ENCODE results near the gene CMIP. TPM values are rescaled to one million over a fixed set of nuclear protein-coding genes. Genes with fewer than 3 reads are reported as not detected.

The CMIP gene
- total RNA-seq, 1 experiment from 2014 or later = 12.7 TPM

- Histone ChIP-seq H3K9me3 (ENCODE audit: low read length) (no peaks in the 10 kb centered on the region), H3K79me2 (ENCODE audit: low read length) (no peaks in the 10 kb centered on the region), H3K9ac (ENCODE audit: low read length) (no peak overlapping the region), H4K20me1 (ENCODE audit: insufficient read depth, low read depth, low read length) (peaks cover 33% of the 10 kb centered on the region), H3K9me2 (replicated peaks; ENCODE audit: insufficient read depth, low read length) (no peaks in the 10 kb centered on the region), H3K4me1 (ENCODE audit: low read length) (no peaks in the 10 kb centered on the region), H3K27ac (ENCODE audit: low read length) (no peak overlapping the region), H3K27me3 (ENCODE audit: low read length) (no peaks in the 10 kb centered on the region), H3K4me2 (ENCODE audit: low read depth, low read length, poor library complexity, severe bottlenecking) (no peak overlapping the region), H3K36me3 (ENCODE audit: insufficient read depth, low read length) (no peaks in the 10 kb centered on the region), H2AFZ (ENCODE audit: low read length) (no peak overlapping the region), H3K4me3 (ENCODE audit: low read length) (no peak overlapping the region)
- no peak for DNase-seq
Measured at GRCh38 chr16:81530814-81531213, 86.2 kb downstream of the CMIP start.

GRCh38 chr16:81531419-81531821 is 86.8 kb downstream of the CMIP start:
- Histone ChIP-seq H3K27me3 (ENCODE audit: low read length) (no peaks in the 10 kb centered on the region), H3K79me2 (ENCODE audit: low read length) (no peaks in the 10 kb centered on the region), H3K9me3 (ENCODE audit: low read length) (no peaks in the 10 kb centered on the region), H3K36me3 (ENCODE audit: insufficient read depth, low read length) (no peaks in the 10 kb centered on the region), H3K4me1 (ENCODE audit: low read length) (no peaks in the 10 kb centered on the region), H3K9ac (ENCODE audit: low read length) (no peak overlapping the region), H3K4me3 (ENCODE audit: low read length) (no peak overlapping the region), H3K4me2 (ENCODE audit: low read depth, low read length, poor library complexity, severe bottlenecking) (no peak overlapping the region), H2AFZ (ENCODE audit: low read length) (no peak overlapping the region), H4K20me1 (ENCODE audit: insufficient read depth, low read depth, low read length) (peaks cover 27% of the 10 kb centered on the region), H3K27ac (ENCODE audit: low read length) (no peak overlapping the region), H3K9me2 (replicated peaks; ENCODE audit: insufficient read depth, low read length) (no peaks in the 10 kb centered on the region)
- DNase-seq = no peak

GRCh38 chr16:81532491-81533174 is 88.0 kb downstream of the CMIP start:
- Histone ChIP-seq H3K9ac (ENCODE audit: low read length) (no peak overlapping the region), H3K4me3 (ENCODE audit: low read length) (no peak overlapping the region), H3K27ac (ENCODE audit: low read length) (no peak overlapping the region), H4K20me1 (ENCODE audit: insufficient read depth, low read depth, low read length) (peaks cover 20% of the 10 kb centered on the region), H3K9me3 (ENCODE audit: low read length) (no peaks in the 10 kb centered on the region), H3K4me2 (ENCODE audit: low read depth, low read length, poor library complexity, severe bottlenecking) (no peak overlapping the region), H2AFZ (ENCODE audit: low read length) (no peak overlapping the region), H3K9me2 (replicated peaks; ENCODE audit: insufficient read depth, low read length) (no peaks in the 10 kb centered on the region), H3K4me1 (ENCODE audit: low read length) (no peaks in the 10 kb centered on the region), H3K79me2 (ENCODE audit: low read length) (no peaks in the 10 kb centered on the region), H3K27me3 (ENCODE audit: low read length) (no peaks in the 10 kb centered on the region), H3K36me3 (ENCODE audit: insufficient read depth, low read length) (no peaks in the 10 kb centered on the region)
- DNase-seq = no peak

- no peaks in the 10 kb centered on the region for H3K4me1 ChIP-seq (ENCODE audit: low read length)
- H3K4me2 ChIP-seq (ENCODE audit: low read depth, low read length, poor library complexity, severe bottlenecking) = no peak overlapping the region
- H3K9me3 ChIP-seq (ENCODE audit: low read length) = no peaks in the 10 kb centered on the region
- H3K79me2 ChIP-seq (ENCODE audit: low read length) = no peaks in the 10 kb centered on the region
- H3K27me3 ChIP-seq (ENCODE audit: low read length) = no peaks in the 10 kb centered on the region
- H3K36me3 ChIP-seq (ENCODE audit: insufficient read depth, low read length) = no peaks in the 10 kb centered on the region
- H3K9ac ChIP-seq (ENCODE audit: low read length) = no peak overlapping the region
- H3K27ac ChIP-seq (ENCODE audit: low read length) = no peak overlapping the region
- no peak for DNase-seq
- H3K9me2 ChIP-seq (replicated peaks; ENCODE audit: insufficient read depth, low read length) = no peaks in the 10 kb centered on the region
- H2AFZ ChIP-seq (ENCODE audit: low read length) = no peak overlapping the region
- peaks cover 15% of the 10 kb centered on the region for H4K20me1 ChIP-seq (ENCODE audit: insufficient read depth, low read depth, low read length)
- H3K4me3 ChIP-seq (ENCODE audit: low read length) = no peak overlapping the region
Measured at GRCh38 chr16:81533175-81533507, 88.5 kb downstream of the CMIP start.

GRCh38 chr16:81535679-81536360 is 91.2 kb downstream of the CMIP start:
- Histone ChIP-seq H3K9me2 (replicated peaks; ENCODE audit: insufficient read depth, low read length) (no peaks in the 10 kb centered on the region), H3K9me3 (ENCODE audit: low read length) (no peaks in the 10 kb centered on the region), H2AFZ (ENCODE audit: low read length) (no peak overlapping the region), H3K79me2 (ENCODE audit: low read length) (no peaks in the 10 kb centered on the region), H3K4me1 (ENCODE audit: low read length) (no peaks in the 10 kb centered on the region), H4K20me1 (ENCODE audit: insufficient read depth, low read depth, low read length) (peaks cover 9% of the 10 kb centered on the region; the same call in 1 of the 2 replicates), H3K27me3 (ENCODE audit: low read length) (no peaks in the 10 kb centered on the region), H3K27ac (ENCODE audit: low read length) (no peak overlapping the region), H3K9ac (ENCODE audit: low read length) (no peak overlapping the region), H3K36me3 (ENCODE audit: insufficient read depth, low read length) (no peaks in the 10 kb centered on the region), H3K4me2 (ENCODE audit: low read depth, low read length, poor library complexity, severe bottlenecking) (no peak overlapping the region), H3K4me3 (ENCODE audit: low read length) (no peak overlapping the region)
- DNase-seq = no peak

GRCh38 chr16:81536648-81537047 is 92.0 kb downstream of the CMIP start:
- H3K27me3 ChIP-seq (ENCODE audit: low read length) = no peaks in the 10 kb centered on the region
- H3K79me2 ChIP-seq (ENCODE audit: low read length) = no peaks in the 10 kb centered on the region
- H3K9me2 ChIP-seq (replicated peaks; ENCODE audit: insufficient read depth, low read length) = no peaks in the 10 kb centered on the region
- H3K4me2 ChIP-seq (ENCODE audit: low read depth, low read length, poor library complexity, severe bottlenecking) = no peak overlapping the region
- no peak for DNase-seq
- H3K4me1 ChIP-seq (ENCODE audit: low read length) = no peaks in the 10 kb centered on the region
- no peak overlapping the region for H3K9ac ChIP-seq (ENCODE audit: low read length)
- no peaks in the 10 kb centered on the region for H3K36me3 ChIP-seq (ENCODE audit: insufficient read depth, low read length)
- H3K9me3 ChIP-seq (ENCODE audit: low read length) = no peaks in the 10 kb centered on the region
- no peak overlapping the region for H2AFZ ChIP-seq (ENCODE audit: low read length)
- no peak overlapping the region for H3K4me3 ChIP-seq (ENCODE audit: low read length)
- peaks cover 9% of the 10 kb centered on the region; the same call in 1 of the 2 replicates for H4K20me1 ChIP-seq (ENCODE audit: insufficient read depth, low read depth, low read length)
- H3K27ac ChIP-seq (ENCODE audit: low read length) = no peak overlapping the region

- no peaks in the 10 kb centered on the region for H3K36me3 ChIP-seq (ENCODE audit: insufficient read depth, low read length)
- H2AFZ ChIP-seq (ENCODE audit: low read length) = no peak overlapping the region
- H3K79me2 ChIP-seq (ENCODE audit: low read length) = no peaks in the 10 kb centered on the region
- no peak for DNase-seq
- no peaks in the 10 kb centered on the region for H3K9me3 ChIP-seq (ENCODE audit: low read length)
- no peak overlapping the region for H3K27ac ChIP-seq (ENCODE audit: low read length)
- H4K20me1 ChIP-seq (ENCODE audit: insufficient read depth, low read depth, low read length) = peaks cover 13% of the 10 kb centered on the region; the same call in 1 of the 2 replicates
- H3K4me2 ChIP-seq (ENCODE audit: low read depth, low read length, poor library complexity, severe bottlenecking) = no peak overlapping the region
- no peaks in the 10 kb centered on the region for H3K4me1 ChIP-seq (ENCODE audit: low read length)
- H3K27me3 ChIP-seq (ENCODE audit: low read length) = no peaks in the 10 kb centered on the region
- no peaks in the 10 kb centered on the region for H3K9me2 ChIP-seq (replicated peaks; ENCODE audit: insufficient read depth, low read length)
- H3K4me3 ChIP-seq (ENCODE audit: low read length) = no peak overlapping the region
- H3K9ac ChIP-seq (ENCODE audit: low read length) = no peak overlapping the region
Measured at GRCh38 chr16:81537721-81538561, 93.3 kb downstream of the CMIP start.
